Stimulated activated naive CD4-positive, alpha-beta T cell treated with Interleukin-2 at 50 U/mL for 16 hours (primary cell): ENCODE results near the gene DCAF7.

ENCODE experiments used
- DNase-seq: peaks from one replicate; lab custom pipeline; 2025; lab: John Stamatoyannopoulos, UW

The DCAF7 gene

DNA sequence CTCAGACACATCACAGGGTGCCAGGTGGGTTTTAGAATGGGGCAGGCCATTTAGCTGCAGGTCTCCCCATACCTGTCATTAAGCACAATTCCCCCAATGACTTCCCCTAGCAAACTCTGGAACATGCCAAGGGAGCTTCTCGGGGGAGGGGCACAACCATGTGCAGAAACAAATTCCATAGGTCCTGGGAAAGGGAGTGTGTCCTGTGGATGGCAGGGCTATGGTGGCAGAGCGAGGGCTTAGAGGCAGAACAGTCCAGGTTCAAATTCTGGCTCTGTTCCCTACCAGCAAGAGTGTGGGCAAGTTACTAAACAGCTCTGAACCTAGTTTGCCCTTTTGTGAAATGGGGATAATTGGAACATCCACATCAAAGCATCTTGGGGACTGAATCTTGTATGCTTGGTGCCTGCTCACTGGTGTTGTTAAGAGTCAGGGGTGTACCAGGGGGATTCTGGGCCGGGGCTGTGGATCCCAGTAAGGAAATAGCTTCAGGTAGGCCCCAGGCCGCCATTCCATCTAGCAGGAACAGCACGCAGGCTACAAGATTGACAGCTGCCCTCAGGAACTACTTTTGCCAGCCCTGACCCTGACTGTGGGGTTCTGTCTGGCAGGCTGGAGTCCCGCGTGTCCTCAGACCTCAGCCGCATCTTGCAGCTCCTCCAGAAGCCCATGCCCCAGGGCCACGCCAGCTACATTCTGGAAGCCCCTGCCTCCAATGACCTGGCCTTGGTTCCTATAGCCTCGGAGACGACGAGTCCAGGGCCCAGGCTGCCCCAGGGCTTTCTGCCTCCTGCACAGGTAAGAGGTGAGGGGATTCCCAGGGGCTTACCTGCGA lies 5.6 kb upstream of the DCAF7 start:
- no peak for DNase-seq

DNA sequence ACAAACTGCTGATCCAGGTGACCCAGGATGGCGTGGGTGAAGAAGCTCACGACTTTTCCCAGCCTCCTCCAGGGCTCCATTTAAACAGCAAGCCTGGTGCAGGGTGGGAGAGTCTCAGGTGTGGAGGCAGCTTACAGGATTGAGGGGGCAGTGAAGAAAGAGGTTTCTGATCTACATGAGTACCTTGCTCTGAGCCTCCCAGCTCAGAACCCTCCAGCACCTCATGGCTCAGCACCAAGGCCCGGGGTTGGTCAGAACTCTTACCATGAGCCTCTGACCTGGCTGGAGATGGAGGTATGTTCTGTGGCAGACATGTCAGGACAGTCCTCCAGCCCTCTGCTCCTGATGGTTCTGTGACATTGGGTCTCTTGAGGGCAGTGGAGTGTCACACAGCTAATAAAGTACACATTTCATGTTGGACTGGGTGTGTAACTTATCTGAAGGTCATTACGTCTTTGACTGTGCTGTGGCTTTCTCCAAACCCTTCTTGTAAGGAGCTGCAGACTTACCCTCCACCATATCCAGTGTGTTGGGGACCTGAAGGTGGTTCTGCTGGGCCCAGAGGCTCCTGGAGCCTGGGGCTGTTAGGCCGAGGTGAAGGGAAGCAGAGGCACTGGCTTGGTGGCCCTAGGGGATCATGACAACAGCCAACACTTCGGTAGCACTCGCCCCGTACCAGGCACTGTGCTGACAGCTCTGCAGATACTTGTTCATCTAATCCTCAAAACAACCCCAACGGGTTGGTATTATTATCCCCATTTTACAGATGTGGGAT lies 3.8 kb upstream of the DCAF7 start:
- no peak for DNase-seq

DNA sequence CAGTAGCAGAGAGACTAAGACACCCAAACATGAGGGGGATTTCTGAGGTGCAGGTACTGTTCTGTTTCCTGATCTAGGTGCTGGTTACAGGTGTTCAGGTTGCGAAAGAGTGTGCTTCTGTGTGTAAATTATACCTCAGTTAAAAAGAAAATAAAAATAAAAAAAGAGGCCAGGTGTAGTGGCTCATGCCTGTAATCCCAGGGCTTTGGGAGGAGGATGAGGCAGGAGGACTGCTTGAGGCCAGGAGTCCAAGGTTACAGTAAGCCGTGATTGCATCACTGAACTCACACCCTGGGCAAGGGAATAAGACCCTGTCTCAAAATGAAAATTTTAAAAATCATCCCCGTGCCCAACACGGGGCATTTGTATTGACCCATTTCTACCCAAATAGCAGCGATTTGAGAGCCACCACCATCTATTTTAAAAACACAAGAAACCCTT lies 3.2 kb upstream of the DCAF7 start:
- no peak for DNase-seq

DNA sequence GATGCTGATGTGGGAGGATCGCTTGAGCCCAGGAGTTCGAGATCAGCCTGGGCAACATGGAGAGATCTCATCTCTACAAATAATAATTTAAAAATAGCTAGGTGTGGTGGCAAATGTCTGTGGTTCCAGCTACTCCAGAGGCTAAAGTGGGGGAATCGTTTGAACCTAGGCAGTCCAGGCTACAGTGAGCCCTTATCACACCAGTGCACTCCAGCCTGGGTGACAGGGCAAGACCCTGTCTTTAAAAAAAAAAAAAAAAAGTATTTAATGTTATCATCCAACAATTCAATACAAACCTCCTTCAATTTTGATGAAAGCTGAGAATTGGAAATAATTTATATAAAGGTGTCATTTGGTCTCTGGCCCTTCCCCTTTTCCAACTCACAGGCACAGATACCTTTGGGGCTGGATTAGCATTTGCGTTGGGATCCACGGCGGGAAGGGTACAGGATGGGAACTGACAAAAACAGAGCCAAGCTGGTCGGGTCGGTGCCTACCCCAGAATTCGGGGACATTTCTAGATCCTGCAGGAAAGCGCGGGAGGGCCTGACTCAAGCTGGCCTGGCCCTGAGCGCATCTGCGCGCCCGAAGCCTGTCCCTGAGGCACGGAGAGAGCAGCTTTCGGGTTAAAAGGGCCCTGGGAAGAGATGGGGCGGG lies 860 bp upstream of the DCAF7 start:
- no peak for DNase-seq

DNA sequence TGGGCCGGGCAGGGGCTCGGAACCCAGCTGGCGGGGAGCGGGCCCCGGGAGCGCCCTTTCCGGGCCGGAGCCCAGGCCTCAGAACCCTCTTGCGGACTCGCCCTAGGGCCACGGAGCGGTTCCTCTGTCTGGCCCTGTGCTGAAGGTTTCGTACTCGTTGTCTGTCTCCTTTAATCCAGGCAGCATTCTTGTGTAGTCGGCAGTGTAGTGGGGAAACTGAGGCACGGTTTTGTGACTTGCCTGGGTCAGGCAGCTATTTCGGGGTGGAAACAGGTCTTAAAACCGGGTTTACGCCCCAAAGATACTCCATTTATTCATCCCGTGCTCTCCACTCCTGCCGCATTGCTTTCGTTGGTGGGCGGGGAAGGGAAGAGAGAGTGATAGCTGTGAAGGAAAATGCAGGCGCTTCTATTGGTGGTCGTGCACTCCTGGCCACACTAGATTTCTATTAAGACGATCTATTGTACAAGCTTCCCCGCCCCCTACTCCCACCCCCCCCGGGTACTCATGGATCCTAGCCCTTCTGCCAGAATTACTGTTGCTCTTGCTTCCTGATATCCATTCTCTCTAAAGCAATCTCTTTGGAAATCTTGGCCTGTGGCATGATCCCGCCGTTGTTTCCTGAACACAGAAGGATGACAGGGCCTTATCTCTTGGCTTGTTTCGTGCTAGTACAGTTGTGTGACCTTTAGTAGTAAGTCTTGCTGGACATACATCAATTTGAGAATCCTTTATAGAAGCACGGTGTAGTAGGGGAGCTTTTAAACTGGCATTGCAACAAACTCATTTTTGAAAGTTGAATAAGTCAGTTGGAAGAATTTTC lies 751 bp downstream of the DCAF7 start:
- no peak for DNase-seq

DNA sequence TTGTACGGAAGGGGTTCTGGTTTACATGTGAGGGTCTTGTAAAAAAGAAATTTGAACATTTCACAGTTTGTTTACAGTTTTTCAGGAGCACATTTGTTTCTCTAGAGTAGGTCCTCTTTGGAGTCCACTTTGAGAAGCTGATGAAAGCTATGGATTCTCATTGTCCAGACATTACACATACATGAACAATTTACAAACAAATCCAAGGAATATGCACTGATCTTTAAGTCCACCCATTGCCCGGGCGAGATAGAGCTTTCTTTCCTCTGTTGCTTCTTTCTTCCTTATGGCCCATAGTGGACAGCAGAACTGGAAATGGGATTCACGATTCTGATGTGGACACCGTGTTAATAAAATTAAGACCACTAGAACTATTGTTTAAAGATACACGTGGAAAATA lies 1.9 kb downstream of the DCAF7 start:
- no peak for DNase-seq

DNA sequence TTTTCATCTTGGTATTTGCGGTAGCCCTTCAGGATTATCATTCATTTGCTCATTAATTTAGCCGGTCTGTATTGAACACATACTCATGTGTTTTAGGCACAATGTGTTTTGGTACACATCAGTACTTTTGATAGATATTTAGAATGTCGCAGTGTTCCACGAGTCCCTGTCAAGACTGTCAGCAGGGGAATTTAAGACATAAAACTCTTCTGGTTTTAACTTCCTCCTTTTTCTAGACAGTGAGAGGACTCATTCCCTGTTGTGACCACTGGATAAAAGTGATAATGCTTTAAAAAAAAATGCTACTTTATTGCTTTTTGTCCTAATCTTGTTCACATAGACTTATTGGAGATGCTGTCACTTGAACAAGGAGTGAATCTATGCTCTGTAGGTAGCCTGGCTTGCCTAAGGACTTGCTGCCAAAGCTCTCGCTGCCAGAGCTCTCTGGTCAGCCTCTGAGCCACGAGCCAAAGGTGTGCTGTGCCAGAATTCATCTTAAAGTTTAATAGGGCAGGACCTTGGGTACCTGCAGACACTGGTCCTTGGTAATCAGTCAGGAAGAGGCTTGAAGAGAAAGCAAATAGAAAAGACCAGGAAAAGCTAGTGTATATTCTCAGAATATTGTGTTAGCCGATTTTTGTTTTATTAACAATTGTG lies 5.4 kb downstream of the DCAF7 start:
- DNase-seq: no peak

DNA sequence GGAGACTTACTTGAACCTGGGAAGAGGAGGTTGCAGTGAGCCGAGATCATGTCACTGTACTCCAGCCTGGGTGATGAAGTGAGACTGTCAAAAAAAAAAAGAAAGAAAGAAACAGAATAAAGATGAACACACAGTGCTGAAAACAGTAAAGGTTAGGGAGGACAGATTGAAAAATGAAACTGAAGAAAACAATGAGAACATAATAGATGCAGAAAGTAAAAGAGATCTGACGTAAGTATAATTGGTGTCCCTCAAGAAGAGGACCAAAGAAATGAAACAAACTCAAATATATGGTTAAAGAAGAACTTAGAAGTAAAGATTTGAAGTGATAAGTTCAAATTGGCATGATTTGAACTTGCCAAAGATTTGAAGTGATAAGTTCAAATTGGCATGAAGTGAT lies 7.1 kb downstream of the DCAF7 start:
- no peak for DNase-seq

DNA sequence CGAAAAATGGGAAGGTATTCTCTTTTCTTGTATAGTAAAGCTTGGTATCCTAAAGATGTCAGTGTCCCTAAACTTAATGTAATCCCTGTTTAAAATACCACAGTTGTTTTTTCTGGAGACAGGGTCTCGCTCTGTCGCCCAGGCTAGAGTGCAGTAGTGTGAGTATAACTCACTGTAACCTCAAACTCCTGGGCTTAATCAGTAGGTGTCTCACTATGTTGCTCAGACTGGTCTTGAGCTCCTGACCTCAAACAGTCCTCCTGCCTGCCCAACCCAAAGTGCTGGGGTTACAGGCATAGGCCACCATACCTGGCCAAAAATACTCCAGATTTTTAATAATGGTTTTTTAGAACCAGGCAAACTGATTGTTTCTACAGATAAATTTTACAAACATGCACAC lies 8.2 kb downstream of the DCAF7 start:
- DNase-seq: no peak

DNA sequence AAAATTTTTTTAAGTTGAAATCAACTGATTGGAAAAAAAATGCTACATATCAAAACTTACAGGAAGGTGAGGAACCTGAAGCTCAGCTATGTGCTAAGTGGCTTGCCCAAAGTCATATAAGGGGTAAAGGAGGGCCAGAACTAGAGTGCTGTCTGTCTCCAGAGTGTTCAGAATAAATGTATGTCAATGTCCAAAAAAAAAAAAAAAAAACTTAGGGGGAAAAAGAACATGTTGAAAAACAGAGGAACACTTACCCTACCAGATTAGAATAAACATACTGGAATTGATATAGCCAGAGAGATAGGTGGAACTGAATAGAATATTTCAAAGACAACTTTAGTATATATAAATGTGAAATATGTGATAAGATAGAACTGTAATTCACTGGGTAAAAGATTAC lies 11.5 kb downstream of the DCAF7 start:
- no peak for DNase-seq

DNA sequence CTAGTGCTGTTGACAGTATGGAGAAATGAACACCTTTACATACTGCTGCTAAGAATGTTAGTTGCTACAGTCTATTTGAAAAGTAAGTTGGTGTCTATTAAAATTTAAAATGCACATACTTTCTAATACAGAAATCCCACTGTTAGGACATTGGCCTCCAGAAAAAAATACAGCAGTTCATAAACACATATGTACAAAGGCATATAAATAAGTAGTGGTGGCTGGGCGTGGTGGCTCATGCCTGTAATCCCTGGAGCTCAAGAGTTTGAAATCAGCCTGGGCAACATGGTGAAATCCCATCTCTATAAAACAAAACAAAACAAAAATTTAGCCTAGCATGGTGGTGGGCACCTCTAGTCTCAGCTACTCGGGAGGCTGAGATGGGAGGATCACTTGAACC lies 13.1 kb downstream of the DCAF7 start:
- no peak for DNase-seq

DNA sequence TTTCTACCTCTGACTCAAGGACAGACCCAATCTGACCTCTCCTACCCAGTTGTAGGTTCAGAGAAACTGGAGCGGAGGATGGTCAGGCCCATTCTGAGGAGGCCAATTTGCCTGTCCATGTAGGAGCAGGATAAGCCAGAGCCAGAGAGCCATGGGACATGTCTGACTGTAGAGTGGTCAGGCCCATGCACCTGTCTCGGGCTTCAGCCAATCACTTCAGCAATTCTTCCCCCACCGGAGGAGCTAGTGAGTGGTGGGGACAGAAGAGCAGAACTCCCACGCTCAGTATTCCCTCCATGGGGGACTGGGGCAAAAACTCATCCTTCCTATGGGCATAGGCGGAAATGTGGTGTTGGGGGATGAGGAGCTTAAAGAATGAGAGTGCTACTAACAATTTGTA lies 14.3 kb downstream of the DCAF7 start:
- DNase-seq: no peak

DNA sequence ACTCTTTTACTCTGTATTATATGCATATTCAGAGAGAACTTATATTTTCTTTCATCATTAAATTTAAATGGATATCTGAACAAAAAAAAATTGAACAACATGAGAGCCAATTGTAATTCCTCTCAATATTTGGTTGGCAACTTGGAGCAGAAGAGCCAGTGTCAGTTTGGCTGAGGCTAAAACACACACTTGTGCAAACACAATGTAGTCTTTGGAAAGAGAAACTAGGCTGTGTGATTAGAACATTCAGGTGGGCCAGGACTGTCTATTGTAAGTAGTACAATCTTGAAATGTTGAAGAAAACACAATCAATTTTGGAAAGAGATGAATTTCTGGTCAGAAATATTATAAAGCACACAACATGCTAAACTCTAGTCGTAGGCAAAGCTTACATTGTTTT lies 17.0 kb downstream of the DCAF7 start:
- no peak for DNase-seq

DNA sequence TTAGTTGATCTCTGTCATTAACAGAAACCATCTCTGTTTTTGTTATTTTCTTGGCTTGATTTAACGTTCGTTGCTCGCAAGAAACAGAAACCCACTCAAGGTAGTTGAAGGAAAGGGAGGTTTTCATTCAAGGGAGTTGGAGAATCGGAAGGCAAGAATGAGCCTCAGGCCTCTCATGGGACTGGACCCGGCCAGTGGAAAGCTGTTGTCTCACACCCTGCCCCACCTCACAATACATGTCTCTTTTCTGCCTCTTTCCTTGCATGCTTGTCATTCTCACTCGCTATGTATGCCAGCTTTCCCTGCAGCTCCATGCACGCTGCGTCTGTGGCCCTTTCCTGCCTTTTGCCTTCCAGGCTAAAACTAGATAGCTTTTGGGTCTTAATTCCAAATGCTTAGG lies 18.3 kb downstream of the DCAF7 start:
- DNase-seq: no peak

DNA sequence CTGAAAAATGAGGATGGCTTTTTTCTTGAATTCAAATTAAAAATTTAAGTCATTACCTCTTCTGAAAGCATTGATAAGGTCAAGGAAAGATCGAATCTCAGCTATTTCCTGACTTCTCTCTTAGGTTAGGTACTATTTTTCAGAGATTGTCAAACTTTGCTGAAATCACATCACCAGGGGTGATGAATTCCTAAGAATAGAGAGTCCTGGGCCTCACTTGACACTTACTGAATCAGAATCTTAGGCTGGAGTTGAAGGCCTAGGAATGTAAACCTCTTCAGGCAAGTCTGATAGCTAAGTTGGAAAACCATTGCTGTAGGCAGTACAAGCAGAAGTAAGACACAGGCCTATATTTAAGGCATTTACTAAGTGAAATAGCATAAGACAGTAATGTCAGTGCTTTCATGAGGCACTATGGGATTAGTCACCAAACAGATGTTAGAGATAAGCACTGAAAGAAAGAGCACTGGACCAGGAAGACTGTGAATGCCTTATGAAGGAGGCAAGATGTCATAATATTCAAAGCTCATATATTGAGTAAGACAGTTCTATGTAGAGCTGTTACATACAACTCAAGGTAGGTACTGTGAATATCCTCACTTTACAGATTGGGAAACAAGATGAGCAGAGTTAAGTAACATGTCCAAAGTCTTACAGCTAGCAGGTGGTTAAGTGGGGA lies 21.5 kb downstream of the DCAF7 start:
- DNase-seq: no peak

DNA sequence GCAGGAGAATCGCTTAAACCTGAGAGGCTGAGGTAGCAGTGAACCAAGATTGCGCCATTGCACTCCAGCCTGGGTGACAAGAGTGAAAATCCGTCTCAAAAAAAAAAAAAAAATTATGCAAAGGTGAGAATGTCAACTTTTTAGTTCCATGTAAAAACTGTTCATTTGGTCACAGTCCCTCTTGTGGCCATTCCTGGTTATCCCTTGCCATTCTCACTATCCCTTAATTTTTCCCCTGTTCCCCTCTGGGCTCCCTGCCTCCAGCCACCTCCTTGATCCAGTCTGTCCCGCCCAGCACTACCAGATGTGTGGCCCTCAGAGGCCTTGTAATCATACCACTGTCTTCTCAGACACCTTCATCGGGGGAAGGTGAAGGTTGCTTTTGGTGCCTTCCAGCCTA lies 23.4 kb downstream of the DCAF7 start:
- no peak for DNase-seq

DNA sequence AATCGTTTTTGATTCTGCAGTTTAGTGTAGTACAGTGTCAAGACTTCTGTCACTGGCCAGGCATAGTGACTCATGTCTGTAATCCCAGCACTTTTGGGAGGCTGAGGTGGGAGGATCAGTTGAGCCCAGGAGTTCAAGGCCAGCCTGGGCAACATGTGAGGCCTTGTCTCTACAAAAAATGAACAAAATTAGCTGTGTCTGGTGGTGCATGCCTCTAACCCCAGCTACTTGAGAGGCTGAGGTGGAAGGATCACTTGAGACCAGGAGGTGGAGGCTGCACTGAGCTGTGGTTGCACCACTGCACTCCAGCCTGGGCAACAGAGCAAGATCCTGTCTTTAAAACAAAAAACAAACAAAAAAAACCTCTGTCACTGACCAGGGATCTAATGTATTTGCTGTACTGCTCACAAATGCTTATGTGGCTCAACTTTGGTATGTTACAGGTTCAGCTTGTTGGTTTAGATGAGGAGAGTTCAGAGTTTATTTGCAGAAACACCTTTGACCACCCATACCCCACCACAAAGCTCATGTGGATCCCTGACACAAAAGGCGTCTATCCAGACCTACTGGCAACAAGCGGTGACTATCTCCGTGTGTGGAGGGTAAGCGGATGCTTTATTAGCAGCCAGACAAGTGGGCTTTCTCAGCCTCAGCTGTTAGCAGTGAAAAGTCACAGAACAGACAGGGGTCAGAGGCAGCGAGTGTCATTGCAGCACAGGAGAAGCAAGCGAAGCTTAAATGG lies 27.9 kb downstream of the DCAF7 start:
- no peak for DNase-seq

DNA sequence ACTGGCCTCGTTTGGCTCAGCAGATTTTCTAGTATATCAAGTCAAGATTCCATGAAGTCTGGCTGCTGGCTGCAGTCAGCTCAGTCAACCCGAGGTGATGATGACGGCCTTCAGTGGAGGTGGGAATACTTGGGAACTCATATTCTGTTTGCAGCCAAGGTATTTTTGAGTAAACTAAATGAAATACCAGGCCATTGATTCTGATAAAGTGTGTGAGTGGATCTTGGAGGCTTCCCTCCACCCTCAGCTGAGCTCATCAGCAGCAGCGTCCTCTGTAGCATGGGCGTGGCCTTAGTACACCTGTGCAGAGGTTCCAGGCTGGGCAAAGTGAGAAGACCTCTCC lies 28.5 kb downstream of the DCAF7 start:
- no peak for DNase-seq

DNA sequence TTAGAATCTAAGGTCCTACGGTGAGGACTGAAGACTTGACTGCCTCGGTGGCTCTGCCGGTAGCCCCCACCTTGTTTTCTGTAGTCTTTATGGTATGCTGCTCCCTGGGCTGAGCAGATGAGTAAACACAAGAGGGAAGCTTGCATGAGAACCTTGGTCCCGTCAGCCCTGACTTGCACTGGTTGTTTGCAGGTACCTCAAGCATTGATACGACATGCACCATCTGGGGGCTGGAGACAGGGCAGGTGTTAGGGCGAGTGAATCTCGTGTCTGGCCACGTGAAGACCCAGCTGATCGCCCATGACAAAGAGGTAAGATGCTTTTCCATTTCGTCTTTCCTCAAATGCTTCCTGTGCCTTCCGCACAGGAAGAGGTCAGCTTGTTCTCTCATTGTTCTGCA lies 29.4 kb downstream of the DCAF7 start:
- no peak for DNase-seq

DNA sequence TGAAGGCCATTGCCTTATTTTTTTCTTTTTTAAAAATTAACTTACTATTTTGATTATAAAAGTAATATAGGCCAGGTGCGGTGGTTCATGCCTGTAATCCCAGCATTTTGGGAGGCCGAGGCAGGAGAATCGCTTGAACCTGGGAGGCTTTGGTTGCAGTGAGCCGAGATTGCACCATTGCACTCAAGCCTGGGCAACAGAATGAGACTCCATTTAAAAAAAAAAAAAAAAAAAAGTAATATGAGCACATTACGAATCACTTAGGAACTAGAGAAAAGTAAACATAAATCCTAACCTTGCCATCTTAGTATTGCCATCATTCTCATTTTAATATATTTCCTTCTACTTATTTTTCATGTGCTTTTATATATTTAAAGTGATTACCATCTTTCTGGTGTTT lies 37.5 kb downstream of the DCAF7 start:
- DNase-seq: no peak
